Astrocyte (in vitro differentiated cells and primary cell): Measurements from ENCODE around the gene RBFOX2. TPM values are rescaled to one million over a fixed set of nuclear protein-coding genes. Genes with fewer than 3 reads are reported as not detected.

ENCODE experiments used
- DNase-seq: peaks from one replicate; pipeline ENCODE4 v3.0.0-alpha.2; 2010; ENCODE audit warnings: low read depth
- FAIRE-seq: peaks from 2 replicates; lab custom pipeline; 2011; peaks lifted over from hg19 to GRCh38; lab: Jason Lieb, UNC
- H2AFZ ChIP-seq: 2 replicates; pipeline ENCODE4 v1.6.0; 2012; ENCODE audit warnings: low read depth, low read length, inconsistent platforms
- H3K27ac ChIP-seq: 2 replicates; pipeline ENCODE4 v1.5.1; 2011; ENCODE audit warnings: low read depth, low read length, inconsistent platforms
- H3K27me3 ChIP-seq: 2 replicates; pipeline ENCODE4 v1.6.0; 2011; ENCODE audit warnings: low read length, inconsistent platforms; ENCODE audit not compliant: insufficient read depth
- H3K36me3 ChIP-seq: 2 replicates; pipeline ENCODE4 v1.5.1; 2011; ENCODE audit warnings: low read length, inconsistent platforms; ENCODE audit not compliant: insufficient read depth
- H3K4me1 ChIP-seq: 2 replicates; pipeline ENCODE4 v1.5.1; 2011; ENCODE audit warnings: low read length, inconsistent platforms; ENCODE audit not compliant: insufficient read depth
- H3K4me2 ChIP-seq: 2 replicates; pipeline ENCODE4 v1.6.0; 2012; ENCODE audit warnings: low read length, inconsistent platforms
- H3K4me3 ChIP-seq: 2 replicates; pipeline ENCODE4 v1.5.1; 2011; ENCODE audit warnings: low read depth, mild to moderate bottlenecking, low read length, inconsistent platforms; ENCODE audit not compliant: insufficient read depth
- H3K79me2 ChIP-seq: 2 replicates; pipeline ENCODE4 v1.6.0; 2012; ENCODE audit warnings: mild to moderate bottlenecking, low read length, inconsistent platforms; ENCODE audit not compliant: insufficient read depth
- H3K9ac ChIP-seq: 2 replicates; pipeline ENCODE4 v1.6.0; 2012; ENCODE audit warnings: mild to moderate bottlenecking, low read length, inconsistent platforms
- H3K9me3 ChIP-seq: 2 replicates; pipeline ENCODE4 v1.5.1; 2012; ENCODE audit warnings: low read depth, mild to moderate bottlenecking, low read length, inconsistent platforms; ENCODE audit not compliant: insufficient read depth
- H4K20me1 ChIP-seq: 2 replicates; pipeline ENCODE4 v1.6.0; 2012; ENCODE audit warnings: low read length, inconsistent platforms; ENCODE audit not compliant: insufficient read depth
- H3K27ac Mint-ChIP-seq: one replicate; pipeline ENCODE4 v1.8.0; 2021; ENCODE audit warnings: mild to moderate bottlenecking, mixed read lengths; ENCODE audit not compliant: unreplicated experiment
- H3K27me3 Mint-ChIP-seq: one replicate; pipeline ENCODE4 v1.8.0; 2021; ENCODE audit warnings: low read depth, mixed read lengths; ENCODE audit not compliant: unreplicated experiment
- H3K36me3 Mint-ChIP-seq: one replicate; pipeline ENCODE4 v1.8.0; 2021; ENCODE audit warnings: low read depth, mixed read lengths; ENCODE audit not compliant: unreplicated experiment
- H3K4me1 Mint-ChIP-seq: one replicate; pipeline ENCODE4 v1.8.0; 2021; ENCODE audit warnings: low read depth, mixed read lengths; ENCODE audit not compliant: unreplicated experiment
- H3K4me3 Mint-ChIP-seq: one replicate; pipeline ENCODE4 v1.8.0; 2021; ENCODE audit warnings: mild to moderate bottlenecking, moderate library complexity, mixed read lengths; ENCODE audit not compliant: unreplicated experiment
- H3K9me3 Mint-ChIP-seq: one replicate; pipeline ENCODE4 v1.8.0; 2021; ENCODE audit warnings: mild to moderate bottlenecking, mixed read lengths; ENCODE audit not compliant: unreplicated experiment
- CTCF ChIP-seq: IDR thresholded peaks from 2 replicates; pipeline ENCODE4 v1.5.1; 2011; ENCODE audit warnings: low read depth, mild to moderate bottlenecking, inconsistent platforms, low read length, moderate library complexity; ENCODE audit not compliant: insufficient read depth
- EZH2 ChIP-seq: IDR thresholded peaks from 2 replicates; pipeline ENCODE4 v1.6.1; 2012; ENCODE audit warnings: mild to moderate bottlenecking, low read length, inconsistent platforms; ENCODE audit not compliant: insufficient read depth
- total RNA-seq: library from RNA; stranded (reverse); gene quantifications from 2 replicates; pipeline ENCODE4 v1.2.1, GENCODE V29; 2021

The RBFOX2 gene
- total RNA-seq, 1 donor from 2014 or later = 169 TPM

GRCh38 chr22:36010882-36011281 lies 17.7 kb downstream of the RBFOX2 start:
- Mint-ChIP-seq H3K4me3 (no peak overlapping the region), H3K9me3 (no peaks in the 10 kb centered on the region), H3K27ac (no peak overlapping the region), H3K27me3 (no peaks in the 10 kb centered on the region), H3K4me1 (peaks cover 37% of the 10 kb centered on the region), H3K36me3 (peaks cover 3% of the 10 kb centered on the region)
- H3K36me3 ChIP-seq = no peaks in the 10 kb centered on the region
- H4K20me1 ChIP-seq = peaks cover 69% of the 10 kb centered on the region
- peaks cover 92% of the 10 kb centered on the region for H3K79me2 ChIP-seq
- peak overlapping the region; percentile 32 for H3K9ac ChIP-seq
- H3K4me1 ChIP-seq = peaks cover 20% of the 10 kb centered on the region
- no peak for TF ChIP-seq CTCF
- TF ChIP-seq EZH2 = no peak
- no peak overlapping the region for H2AFZ ChIP-seq
- H3K27ac ChIP-seq = peak overlapping the region; percentile 41
- H3K4me2 ChIP-seq = peak overlapping the region; percentile 48
- H3K9me3 ChIP-seq = no peaks in the 10 kb centered on the region
- no peak overlapping the region for H3K4me3 ChIP-seq
- peak; percentile 83 for DNase-seq
- peak; percentile 93 for FAIRE-seq
- H3K27me3 ChIP-seq = no peaks in the 10 kb centered on the region

- H3K4me2 ChIP-seq = peak overlapping the region; percentile 48
- H3K79me2 ChIP-seq = peaks cover 92% of the 10 kb centered on the region
- no peaks in the 10 kb centered on the region for H3K27me3 Mint-ChIP-seq
- no peak overlapping the region for H3K4me3 ChIP-seq
- no peaks in the 10 kb centered on the region for H3K27me3 ChIP-seq
- peaks cover 68% of the 10 kb centered on the region for H4K20me1 ChIP-seq
- no peaks in the 10 kb centered on the region for H3K9me3 ChIP-seq
- no peak overlapping the region for H3K4me3 Mint-ChIP-seq
- peaks cover 3% of the 10 kb centered on the region for H3K36me3 Mint-ChIP-seq
- H3K9ac ChIP-seq = peak overlapping the region; percentile 32
- DNase-seq (no peak), FAIRE-seq (no peak)
- peaks cover 34% of the 10 kb centered on the region for H3K4me1 Mint-ChIP-seq
- H3K27ac ChIP-seq = peak overlapping the region; percentile 41
- H3K9me3 Mint-ChIP-seq = no peaks in the 10 kb centered on the region
- H3K36me3 ChIP-seq = no peaks in the 10 kb centered on the region
- TF ChIP-seq CTCF = no peak
- TF ChIP-seq EZH2 = no peak
- peak overlapping the region; percentile 30 for H3K27ac Mint-ChIP-seq
- peaks cover 20% of the 10 kb centered on the region for H3K4me1 ChIP-seq
- H2AFZ ChIP-seq = no peak overlapping the region
These were observed 18.5 kb downstream of the RBFOX2 start for GRCh38 chr22:36010090-36010489.

GRCh38 chr22:36009085-36009484 lies 19.5 kb downstream of the RBFOX2 start:
- no peaks in the 10 kb centered on the region for H3K36me3 ChIP-seq
- peak overlapping the region; percentile 30 for H3K27ac ChIP-seq
- H3K36me3 Mint-ChIP-seq = peaks cover 6% of the 10 kb centered on the region
- no peak overlapping the region for H3K27ac Mint-ChIP-seq
- H3K9me3 Mint-ChIP-seq = no peaks in the 10 kb centered on the region
- H2AFZ ChIP-seq = no peak overlapping the region
- H3K9ac ChIP-seq = no peak overlapping the region
- peaks cover 28% of the 10 kb centered on the region for H3K4me1 Mint-ChIP-seq
- peak overlapping the region; percentile 40 for H3K4me2 ChIP-seq
- no peaks in the 10 kb centered on the region for H3K27me3 Mint-ChIP-seq
- no peaks in the 10 kb centered on the region for H3K9me3 ChIP-seq
- H3K79me2 ChIP-seq = peaks cover 90% of the 10 kb centered on the region
- FAIRE-seq = no peak
- TF ChIP-seq EZH2 (no peak), CTCF (no peak)
- peak overlapping the region; percentile 37 for H3K4me3 Mint-ChIP-seq
- no peak overlapping the region for H3K4me3 ChIP-seq
- H3K27me3 ChIP-seq = no peaks in the 10 kb centered on the region
- peaks cover 20% of the 10 kb centered on the region for H3K4me1 ChIP-seq
- DNase-seq = peak; percentile 74
- peaks cover 61% of the 10 kb centered on the region for H4K20me1 ChIP-seq
